ENCODE data around the gene SLF2. TPM values are rescaled to one million over a fixed set of nuclear protein-coding genes. Genes with fewer than 3 reads are reported as not detected.

SLF2 gene
- total and polyA plus RNA-seq, 2 of the 13 experiments (the other 11 are each of a cell fraction or from before 2014, with no cell fraction given) = 12.2 to 48.1 TPM

GRCh38 chr10:101008823-101009423, 96.2 kb downstream of the SLF2 start (continued):
- TF ChIP-seq PRDM4 (CRISPR knock-in tag; IDR thresholded peaks at IDR 0.05; ENCODE audit: borderline replicate concordance) (no peak), CBFB (CRISPR knock-in tag; IDR thresholded peaks at IDR 0.05) (no peak), SIN3A (IDR thresholded peaks at IDR 0.05; ENCODE audit: borderline replicate concordance, low read depth, low read length) (no peak), SNAPC2 (CRISPR knock-in tag; IDR thresholded peaks at IDR 0.05) (no peak), HMG20A (CRISPR knock-in tag; IDR thresholded peaks at IDR 0.05; ENCODE audit: borderline replicate concordance) (no peak), KAT2B (IDR thresholded peaks at IDR 0.05; ENCODE audit: borderline replicate concordance, low read depth, low read length) (no peak), ZNF446 (CRISPR knock-in tag; IDR thresholded peaks at IDR 0.05) (no peak), HNRNPH1 (optimal IDR thresholded peaks at IDR 0.05; ENCODE audit: low read depth, low read length) (no peak), RELA (CRISPR knock-in tag; IDR thresholded peaks at IDR 0.05) (no peak), ATF4 (CRISPR knock-in tag; IDR thresholded peaks at IDR 0.05) (no peak), ZFP36L2 (CRISPR knock-in tag; IDR thresholded peaks at IDR 0.05) (no peak), GATAD2A (CRISPR knock-in tag; IDR thresholded peaks at IDR 0.05) (peak; percentile 51), CEBPG (CRISPR knock-in tag; IDR thresholded peaks at IDR 0.05) (0 out of 2 replicates have a peak, but pooled peaks have one; percentile 16), SETDB1 (CRISPR knock-in tag; IDR thresholded peaks at IDR 0.05; ENCODE audit: borderline replicate concordance) (no peak), ELF3 (CRISPR knock-in tag; IDR thresholded peaks at IDR 0.05) (no peak), HOXA5 (CRISPR knock-in tag; IDR thresholded peaks at IDR 0.05) (no peak), ZC3H4 (CRISPR knock-in tag; IDR thresholded peaks at IDR 0.05; ENCODE audit: borderline replicate concordance) (no peak), ZKSCAN5 (CRISPR knock-in tag; IDR thresholded peaks at IDR 0.05) (peak; percentile 81; the same call in 1 of the 2 replicates), ZNF597 (CRISPR knock-in tag; IDR thresholded peaks at IDR 0.05) (no peak), ZFP90 (CRISPR knock-in tag; IDR thresholded peaks at IDR 0.05; ENCODE audit: borderline replicate concordance) (0 out of 2 replicates have a peak, but pooled peaks have one; percentile 33), ZBTB21 (CRISPR knock-in tag; IDR thresholded peaks at IDR 0.05) (no peak), TCF12 (IDR thresholded peaks at IDR 0.05) (no peak), TCF12 (CRISPR knock-in tag; IDR thresholded peaks at IDR 0.05) (no peak)
- TF ChIP-seq, protein P1, sequence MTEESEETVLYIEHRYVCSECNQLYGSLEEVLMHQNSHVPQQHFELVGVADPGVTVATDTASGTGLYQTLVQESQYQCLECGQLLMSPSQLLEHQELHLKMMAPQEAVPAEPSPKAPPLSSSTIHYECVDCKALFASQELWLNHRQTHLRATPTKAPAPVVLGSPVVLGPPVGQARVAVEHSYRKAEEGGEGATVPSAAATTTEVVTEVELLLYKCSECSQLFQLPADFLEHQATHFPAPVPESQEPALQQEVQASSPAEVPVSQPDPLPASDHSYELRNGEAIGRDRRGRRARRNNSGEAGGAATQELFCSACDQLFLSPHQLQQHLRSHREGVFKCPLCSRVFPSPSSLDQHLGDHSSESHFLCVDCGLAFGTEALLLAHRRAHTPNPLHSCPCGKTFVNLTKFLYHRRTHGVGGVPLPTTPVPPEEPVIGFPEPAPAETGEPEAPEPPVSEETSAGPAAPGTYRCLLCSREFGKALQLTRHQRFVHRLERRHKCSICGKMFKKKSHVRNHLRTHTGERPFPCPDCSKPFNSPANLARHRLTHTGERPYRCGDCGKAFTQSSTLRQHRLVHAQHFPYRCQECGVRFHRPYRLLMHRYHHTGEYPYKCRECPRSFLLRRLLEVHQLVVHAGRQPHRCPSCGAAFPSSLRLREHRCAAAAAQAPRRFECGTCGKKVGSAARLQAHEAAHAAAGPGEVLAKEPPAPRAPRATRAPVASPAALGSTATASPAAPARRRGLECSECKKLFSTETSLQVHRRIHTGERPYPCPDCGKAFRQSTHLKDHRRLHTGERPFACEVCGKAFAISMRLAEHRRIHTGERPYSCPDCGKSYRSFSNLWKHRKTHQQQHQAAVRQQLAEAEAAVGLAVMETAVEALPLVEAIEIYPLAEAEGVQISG (CRISPR knock-in tag; IDR thresholded peaks at IDR 0.05) = peak; percentile 31; the same call in 1 of the 2 replicates

All from HepG2 (cell line).